Activated CD8-positive, alpha-beta memory T cell treated with anti-CD3 and anti-CD28 coated beads, Interleukin-2, amount 10 ng/mL, durations not matched to agents 7 days and 5 days (primary cell): ENCODE data around the gene NPIPB8. TPM values are rescaled to one million over a fixed set of nuclear protein-coding genes. Genes with fewer than 3 reads are reported as not detected.
"Not testable (repeated sequence)": the region's sequence is repeated elsewhere in the genome, so short reads cannot be mapped to it uniquely, and the experiment has no call there.

Source experiments
- ATAC-seq: fragments of 150-1000 bp; cut with Tn5 transposase; one replicate; pipeline ENCODE4 v1.10.0; 2021; ENCODE audit warnings: moderate library complexity
- CTCF ChIA-PET: fragments of 350-600 bp; sonication (Branson Sonifier 250); formaldehyde crosslinking; loops from one replicate; lab custom pipeline; 2021; ENCODE audit warnings: antibody characterized with exemption; lab: Charles Lee
- DNase-seq: peaks from one replicate; pipeline ENCODE4 v3.0.0-alpha.2; 2020
- H3K27ac Mint-ChIP-seq: one replicate; pipeline ENCODE4 v1.8.0; 2021; ENCODE audit warnings: mild to moderate bottlenecking, mixed read lengths
- H3K27me3 Mint-ChIP-seq: one replicate; pipeline ENCODE4 v1.8.0; 2021; ENCODE audit warnings: mixed read lengths
- H3K36me3 Mint-ChIP-seq: one replicate; pipeline ENCODE4 v1.8.0; 2021; ENCODE audit warnings: mild to moderate bottlenecking, mixed read lengths
- H3K4me1 Mint-ChIP-seq: one replicate; pipeline ENCODE4 v1.8.0; 2021; ENCODE audit warnings: mixed read lengths
- H3K4me3 Mint-ChIP-seq: one replicate; pipeline ENCODE4 v1.8.0; 2021; ENCODE audit warnings: mild to moderate bottlenecking, moderate library complexity, mixed read lengths
- H3K9me3 Mint-ChIP-seq: one replicate; pipeline ENCODE4 v1.8.0; 2022; ENCODE audit warnings: low read depth, mixed read lengths
- total RNA-seq, 2 experiments: library from RNA; stranded (reverse); gene quantifications; one replicate each; pipeline ENCODE4 v1.2.3, GENCODE V29; 2021

Gene NPIPB8
- total RNA-seq, 2 experiments from 2014 or later = 1.0 to 1.5 TPM

GRCh38 chr16:28704246-28704645 is 66.4 kb downstream of the NPIPB8 start:
- H3K4me3 Mint-ChIP-seq, ATAC-seq, H3K27me3 Mint-ChIP-seq, H3K4me1 Mint-ChIP-seq, H3K9me3 Mint-ChIP-seq, H3K27ac Mint-ChIP-seq, H3K36me3 Mint-ChIP-seq, CTCF ChIA-PET, DNase-seq: not testable (repeated sequence)

Other genes starting within 250 kb of the NPIPB8 start
- gene EIF3CL, start 234.2 kb upstream of the NPIPB8 start, total RNA-seq = 10 to 100 TPM; 58.1 to 69.0 TPM
- gene NPIPB7, start 165.7 kb upstream of the NPIPB8 start, total RNA-seq = not detected
- 10 to 100 TPM; 46.1 to 54.6 TPM for gene CLN3, start 146.0 kb upstream of the NPIPB8 start, total RNA-seq
- 10 to 100 TPM; 25.5 to 28.0 TPM for gene APOBR, start 143.4 kb upstream of the NPIPB8 start, total RNA-seq
- gene IL27, start 131.2 kb upstream of the NPIPB8 start, total RNA-seq = not detected
- not detected for gene NUPR1, start 99.1 kb upstream of the NPIPB8 start, total RNA-seq
- gene SGF29, start 84.1 kb upstream of the NPIPB8 start, total RNA-seq = 10 to 100 TPM; 36.4 to 39.9 TPM
- under 1 TPM in 1 of 2 experiments, not detected in 1; 0.20 TPM for gene SULT1A2, start 41.0 kb upstream of the NPIPB8 start, total RNA-seq
- gene SULT1A1, start 28.0 kb upstream of the NPIPB8 start, total RNA-seq = 10 to 100 TPM; 13.5 to 14.1 TPM
- gene EIF3C, start 73.4 kb downstream of the NPIPB8 start, total RNA-seq = 100 to 1,000 TPM; 389 to 508 TPM
- 1 to 10 TPM; 2.0 to 2.6 TPM for gene NPIPB9, start 113.7 kb downstream of the NPIPB8 start, total RNA-seq
- 100 to 1,000 TPM; 295 to 301 TPM for gene ATXN2L, start 184.9 kb downstream of the NPIPB8 start, total RNA-seq
- 100 to 1,000 TPM; 156 to 199 TPM for gene TUFM, start 208.3 kb downstream of the NPIPB8 start, total RNA-seq
- 10 to 100 TPM; 57.3 to 70.9 TPM for gene SH2B1, start 225.8 kb downstream of the NPIPB8 start, total RNA-seq
- 1 to 10 TPM; 1.5 to 3.4 TPM for gene ATP2A1, start 240.4 kb downstream of the NPIPB8 start, total RNA-seq